Measurements from ENCODE around the gene AGBL1.

The AGBL1 gene

DNA sequence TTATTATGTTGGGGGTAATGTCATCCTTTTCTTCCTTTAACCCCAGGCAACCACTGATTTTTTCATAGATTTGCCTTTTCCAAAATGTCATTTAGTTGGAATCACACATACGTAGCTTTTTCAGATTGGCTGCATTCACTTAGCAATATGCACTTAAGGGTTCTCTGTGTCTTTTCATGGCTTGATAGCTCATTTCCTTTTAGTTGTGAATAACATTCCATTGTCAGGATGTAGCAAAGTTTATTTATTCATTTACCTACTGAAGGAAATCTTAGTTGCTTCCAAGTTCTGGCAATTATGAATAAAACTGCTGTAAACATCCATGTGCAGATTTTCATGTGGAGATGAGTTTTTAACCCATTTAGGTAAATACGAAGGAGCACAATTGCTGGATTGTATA, 125.4 kb downstream of the AGBL1 start:
- DNase-seq (ENCODE audit: low spot score) = no peak
- Mint-ChIP-seq H3K4me1 (ENCODE audit: low read depth) (peaks cover 4% of the 10 kb centered on the region), H3K36me3 (ENCODE audit: low read depth) (no peaks in the 10 kb centered on the region), H3K27ac (no peak overlapping the region), H3K9me3 (no peaks in the 10 kb centered on the region), H3K27me3 (ENCODE audit: low read depth) (peaks cover 7% of the 10 kb centered on the region), H3K4me3 (no peak overlapping the region)

DNA sequence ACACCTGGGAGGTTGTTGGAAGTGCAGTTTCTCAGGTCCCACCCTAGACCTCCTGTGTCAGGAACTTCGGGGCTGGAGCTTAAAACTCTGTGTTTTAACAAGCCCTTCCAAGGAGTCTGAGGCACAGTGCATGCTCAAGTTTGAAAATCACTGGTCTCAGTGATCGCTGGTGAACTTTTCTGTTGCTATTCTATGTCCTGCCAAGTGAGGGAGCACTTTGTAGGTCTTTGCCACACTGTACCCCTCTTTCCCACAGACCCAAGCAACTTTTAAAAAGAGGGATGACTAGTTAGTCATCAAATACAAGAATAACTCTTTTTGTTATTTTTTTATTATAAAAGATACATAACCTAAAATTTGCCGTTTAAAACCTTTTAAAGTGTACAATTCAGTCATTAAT, 133.7 kb downstream of the AGBL1 start:
- H3K4me1 Mint-ChIP-seq (ENCODE audit: low read depth) = no peaks in the 10 kb centered on the region
- no peaks in the 10 kb centered on the region for H3K27me3 Mint-ChIP-seq (ENCODE audit: low read depth)
- no peak overlapping the region for H3K27ac Mint-ChIP-seq
- H3K4me3 Mint-ChIP-seq = no peak overlapping the region
- H3K9me3 Mint-ChIP-seq = peaks cover 5% of the 10 kb centered on the region
- no peak for DNase-seq (ENCODE audit: low spot score)
- no peaks in the 10 kb centered on the region for H3K36me3 Mint-ChIP-seq (ENCODE audit: low read depth)

DNA sequence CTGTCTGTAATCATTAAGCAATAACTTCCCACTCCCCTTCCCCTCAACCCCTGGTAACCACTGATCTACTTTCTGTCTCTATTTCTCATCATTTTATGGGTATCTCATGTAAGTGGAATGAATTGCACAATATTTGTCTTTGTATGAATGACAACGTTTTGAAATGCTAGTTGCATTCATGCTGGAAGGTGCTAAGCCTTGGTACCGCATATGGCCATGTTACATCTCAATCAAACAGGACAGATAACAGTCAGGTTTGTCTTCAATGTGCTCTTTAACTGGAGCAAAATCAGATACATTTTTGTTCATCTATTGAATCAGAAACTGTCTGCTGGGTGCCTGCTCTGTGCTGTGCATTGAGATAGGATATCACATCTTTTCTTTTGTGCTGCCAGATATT, 134.2 kb downstream of the AGBL1 start:
- Mint-ChIP-seq H3K27ac (no peak overlapping the region), H3K4me1 (ENCODE audit: low read depth) (no peaks in the 10 kb centered on the region), H3K27me3 (ENCODE audit: low read depth) (no peaks in the 10 kb centered on the region), H3K9me3 (peaks cover 5% of the 10 kb centered on the region), H3K4me3 (no peak overlapping the region), H3K36me3 (ENCODE audit: low read depth) (no peaks in the 10 kb centered on the region)
- no peak for DNase-seq (ENCODE audit: low spot score)

DNA sequence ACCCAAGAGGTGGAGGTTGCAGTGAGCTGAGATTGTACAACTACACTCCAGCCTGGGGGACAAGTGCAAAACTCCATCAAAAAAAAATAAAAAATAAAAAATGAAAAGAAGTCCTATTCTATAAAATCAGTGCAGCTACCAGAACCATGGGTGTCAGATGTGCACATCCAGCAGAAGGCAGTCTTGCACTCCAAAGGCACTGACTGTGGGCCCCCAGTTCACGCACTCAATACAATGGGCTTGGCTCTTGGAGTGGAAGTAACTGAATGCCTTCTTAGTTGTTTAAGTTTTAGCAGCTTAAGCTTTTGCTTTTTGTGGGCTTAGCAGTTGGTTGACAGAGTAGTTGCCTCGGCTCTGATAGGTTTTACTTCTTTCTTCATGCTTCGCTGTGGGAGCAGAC, 141.4 kb downstream of the AGBL1 start:
- DNase-seq (ENCODE audit: low spot score) = no peak
- no peaks in the 10 kb centered on the region for H3K36me3 Mint-ChIP-seq (ENCODE audit: low read depth)
- H3K27ac Mint-ChIP-seq = no peak overlapping the region

DNA sequence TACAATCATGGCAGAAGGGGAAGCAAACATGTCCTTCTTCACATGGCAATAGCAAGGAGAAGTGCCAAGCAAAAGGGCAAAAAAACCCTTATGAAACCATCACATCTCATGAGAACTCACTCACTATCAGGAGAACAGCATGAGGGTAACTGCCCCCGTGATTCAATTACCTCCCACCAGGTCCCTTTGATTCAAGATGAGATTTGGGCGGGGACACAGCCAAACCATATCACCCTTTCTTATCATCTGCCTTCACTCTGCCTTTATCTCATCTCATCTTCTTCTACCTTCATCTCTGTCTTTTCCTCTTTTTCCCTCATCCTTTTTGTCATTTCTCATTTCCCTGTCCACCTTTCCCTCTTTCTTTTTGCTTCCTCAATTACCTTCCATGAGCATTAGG, 149.6 kb downstream of the AGBL1 start:
- Mint-ChIP-seq H3K4me1 (ENCODE audit: low read depth) (peaks cover 4% of the 10 kb centered on the region), H3K36me3 (ENCODE audit: low read depth) (no peaks in the 10 kb centered on the region), H3K4me3 (no peak overlapping the region), H3K27me3 (ENCODE audit: low read depth) (peaks cover 12% of the 10 kb centered on the region), H3K27ac (no peak overlapping the region), H3K9me3 (no peaks in the 10 kb centered on the region)
- DNase-seq (ENCODE audit: low spot score) = no peak

More for the DNA sequence above, 141.4 kb downstream of the AGBL1 start:
- no peak overlapping the region for H3K4me3 Mint-ChIP-seq
- peaks cover 2% of the 10 kb centered on the region for H3K27me3 Mint-ChIP-seq (ENCODE audit: low read depth)
- H3K4me1 Mint-ChIP-seq (ENCODE audit: low read depth) = no peaks in the 10 kb centered on the region
- H3K9me3 Mint-ChIP-seq = peaks cover 5% of the 10 kb centered on the region

DNA sequence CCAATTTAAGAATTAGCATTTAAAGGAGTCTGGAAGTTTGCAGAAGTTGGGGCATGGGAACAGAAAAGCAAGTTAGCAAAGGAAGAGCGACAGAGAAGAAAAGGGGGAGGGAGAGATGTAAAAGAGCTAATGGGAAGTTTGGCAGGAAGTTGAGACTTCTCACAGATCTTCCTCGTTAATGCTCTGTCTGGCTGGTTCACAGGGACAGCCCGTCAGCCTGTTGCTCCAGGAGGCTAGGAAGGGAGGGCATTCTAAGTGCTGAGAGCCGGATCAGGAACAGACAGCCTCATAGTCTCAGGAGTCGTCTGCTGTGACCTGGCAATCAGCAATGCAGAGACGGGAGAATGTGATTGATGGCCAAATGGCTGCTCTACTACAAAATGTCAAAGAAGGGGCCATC, 150.3 kb downstream of the AGBL1 start:
- no peak overlapping the region for H3K4me3 Mint-ChIP-seq
- H3K27me3 Mint-ChIP-seq (ENCODE audit: low read depth) = peaks cover 12% of the 10 kb centered on the region
- DNase-seq (ENCODE audit: low spot score) = no peak

DNA sequence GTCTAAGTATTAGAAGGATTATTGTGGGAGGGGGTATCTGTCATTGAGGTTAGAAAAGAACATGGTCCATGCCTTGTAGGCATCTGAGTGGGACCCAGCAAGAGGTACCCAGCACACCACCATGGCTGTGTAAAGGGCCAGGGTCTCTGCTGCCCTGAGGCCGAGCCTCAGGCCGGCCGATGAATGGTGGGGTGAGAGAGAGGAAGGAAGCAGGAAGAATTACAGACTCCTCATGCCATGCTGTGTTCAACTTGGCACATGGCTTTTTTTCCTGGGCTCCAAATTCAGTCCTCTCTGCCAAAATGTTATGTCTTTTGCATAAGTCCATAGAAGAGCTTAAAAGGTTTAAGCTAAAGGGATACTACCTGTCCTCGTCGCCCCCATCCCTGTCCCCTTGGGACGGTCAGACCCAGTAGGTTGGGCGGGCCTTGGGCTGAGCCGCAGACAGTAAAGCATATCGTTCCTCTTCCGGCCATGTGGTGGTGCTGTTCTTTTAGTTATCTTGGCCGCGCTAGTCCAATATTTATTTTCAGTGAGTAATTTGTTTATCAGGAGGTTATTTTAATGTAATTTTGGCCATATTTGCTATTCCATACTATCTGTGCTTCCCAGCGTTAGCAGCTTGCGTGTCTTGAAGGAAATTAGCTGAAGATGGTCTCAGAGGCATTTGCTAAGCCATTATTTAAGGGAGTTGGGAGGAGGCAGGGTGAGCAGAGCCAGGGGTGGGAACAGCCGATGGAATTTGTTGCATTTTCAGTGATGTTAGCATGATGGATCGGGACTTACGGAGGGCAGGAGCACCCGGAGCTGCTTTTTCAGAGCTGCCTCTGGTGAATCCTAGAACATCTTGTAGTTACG, 152.4 kb downstream of the AGBL1 start:
- H3K4me3 Mint-ChIP-seq = no peak overlapping the region
- H3K36me3 Mint-ChIP-seq (ENCODE audit: low read depth) = no peaks in the 10 kb centered on the region
- peak; percentile 15 for DNase-seq (ENCODE audit: low spot score)
- H3K4me1 Mint-ChIP-seq (ENCODE audit: low read depth) = peaks cover 4% of the 10 kb centered on the region
- no peaks in the 10 kb centered on the region for H3K9me3 Mint-ChIP-seq
- peaks cover 14% of the 10 kb centered on the region for H3K27me3 Mint-ChIP-seq (ENCODE audit: low read depth)
- H3K27ac Mint-ChIP-seq = no peak overlapping the region

More for the DNA sequence above, 150.3 kb downstream of the AGBL1 start:
- H3K36me3 Mint-ChIP-seq (ENCODE audit: low read depth) = no peaks in the 10 kb centered on the region
- H3K4me1 Mint-ChIP-seq (ENCODE audit: low read depth) = peaks cover 4% of the 10 kb centered on the region
- H3K27ac Mint-ChIP-seq = no peak overlapping the region
- no peaks in the 10 kb centered on the region for H3K9me3 Mint-ChIP-seq

DNA sequence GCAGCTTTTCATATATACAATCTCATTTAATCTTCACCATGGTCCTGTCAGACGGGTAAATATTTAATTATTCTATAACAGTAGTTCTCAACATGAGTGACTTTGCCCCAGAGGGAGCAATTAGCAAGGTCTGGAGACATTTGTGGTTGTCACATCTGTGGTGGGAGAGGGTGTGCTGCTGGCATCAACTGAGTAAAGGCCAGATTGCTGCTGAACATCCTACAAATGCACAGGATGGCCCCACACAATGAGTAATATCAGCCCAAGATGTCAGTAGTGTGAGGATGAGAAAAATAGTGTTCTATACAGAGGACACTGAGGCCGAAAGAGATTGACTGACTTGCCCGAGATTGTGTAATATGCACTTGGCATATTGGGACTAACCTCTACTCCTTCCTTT, 156.0 kb downstream of the AGBL1 start:
- Mint-ChIP-seq H3K36me3 (ENCODE audit: low read depth) (no peaks in the 10 kb centered on the region), H3K27me3 (ENCODE audit: low read depth) (peaks cover 8% of the 10 kb centered on the region), H3K9me3 (no peaks in the 10 kb centered on the region), H3K4me1 (ENCODE audit: low read depth) (peaks cover 4% of the 10 kb centered on the region), H3K4me3 (no peak overlapping the region), H3K27ac (no peak overlapping the region)
- no peak for DNase-seq (ENCODE audit: low spot score)

DNA sequence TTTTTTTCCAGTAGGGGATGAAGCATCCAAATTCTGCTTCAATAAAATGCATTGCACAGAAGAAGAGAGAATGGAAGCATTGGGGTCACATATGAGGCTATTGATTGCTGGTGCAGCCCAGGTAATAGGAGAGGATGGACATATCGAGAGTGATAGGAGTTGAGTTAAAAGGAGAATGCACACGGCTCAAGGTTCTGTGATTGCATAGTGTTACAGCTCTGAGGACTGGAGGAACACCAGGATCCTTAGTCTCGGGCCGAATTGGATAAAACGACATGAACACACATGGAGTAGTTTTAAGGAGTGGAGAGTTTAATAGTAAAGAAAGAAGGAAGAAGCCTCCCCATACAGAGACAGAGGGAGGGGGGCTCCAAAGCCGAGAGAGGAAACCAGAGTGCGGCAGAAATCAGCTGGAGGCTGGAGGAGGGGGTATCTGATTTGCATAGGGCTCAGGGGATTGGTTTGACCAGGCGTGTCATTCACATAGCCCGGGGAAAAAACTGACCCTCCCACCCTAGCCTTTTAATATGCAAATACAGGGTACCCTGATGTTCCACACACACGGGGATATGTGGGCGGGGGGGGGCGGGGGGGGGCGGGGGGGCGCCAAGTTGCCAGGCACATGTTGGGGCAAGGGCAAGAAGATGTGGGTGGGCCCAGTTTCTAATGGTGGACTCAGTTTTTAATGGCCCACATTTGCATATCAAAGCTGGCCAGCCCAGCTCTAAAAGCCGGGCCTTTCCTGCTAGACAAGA, 156.9 kb downstream of the AGBL1 start:
- Mint-ChIP-seq H3K4me1 (ENCODE audit: low read depth) (peaks cover 4% of the 10 kb centered on the region), H3K4me3 (no peak overlapping the region), H3K9me3 (no peaks in the 10 kb centered on the region), H3K27me3 (ENCODE audit: low read depth) (peaks cover 8% of the 10 kb centered on the region), H3K27ac (no peak overlapping the region), H3K36me3 (ENCODE audit: low read depth) (no peaks in the 10 kb centered on the region)
- no peak for DNase-seq (ENCODE audit: low spot score)

DNA sequence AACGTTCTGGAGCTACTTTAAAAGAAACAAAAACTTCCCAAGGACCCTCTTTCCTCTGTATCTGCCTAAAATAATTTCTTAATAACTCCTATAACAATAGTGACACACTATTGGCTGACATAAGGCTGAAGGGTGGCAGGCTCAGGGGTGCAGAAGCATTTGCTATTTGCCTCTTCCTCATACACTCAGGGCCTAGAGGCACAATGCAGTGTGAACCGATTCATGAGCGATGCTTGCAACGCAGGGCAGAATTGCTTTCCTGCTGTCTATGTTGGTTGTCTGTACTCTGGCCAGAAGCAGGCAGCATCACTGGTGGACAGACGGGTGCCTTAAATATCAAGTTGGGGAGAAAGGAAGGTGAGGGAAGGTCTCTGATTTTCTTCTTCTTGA, 157.4 kb downstream of the AGBL1 start:
- no peaks in the 10 kb centered on the region for H3K9me3 Mint-ChIP-seq
- peaks cover 2% of the 10 kb centered on the region for H3K4me1 Mint-ChIP-seq (ENCODE audit: low read depth)
- DNase-seq (ENCODE audit: low spot score) = no peak
- H3K4me3 Mint-ChIP-seq = no peak overlapping the region
- H3K27ac Mint-ChIP-seq = no peak overlapping the region
- peaks cover 6% of the 10 kb centered on the region for H3K27me3 Mint-ChIP-seq (ENCODE audit: low read depth)
- H3K36me3 Mint-ChIP-seq (ENCODE audit: low read depth) = no peaks in the 10 kb centered on the region

DNA sequence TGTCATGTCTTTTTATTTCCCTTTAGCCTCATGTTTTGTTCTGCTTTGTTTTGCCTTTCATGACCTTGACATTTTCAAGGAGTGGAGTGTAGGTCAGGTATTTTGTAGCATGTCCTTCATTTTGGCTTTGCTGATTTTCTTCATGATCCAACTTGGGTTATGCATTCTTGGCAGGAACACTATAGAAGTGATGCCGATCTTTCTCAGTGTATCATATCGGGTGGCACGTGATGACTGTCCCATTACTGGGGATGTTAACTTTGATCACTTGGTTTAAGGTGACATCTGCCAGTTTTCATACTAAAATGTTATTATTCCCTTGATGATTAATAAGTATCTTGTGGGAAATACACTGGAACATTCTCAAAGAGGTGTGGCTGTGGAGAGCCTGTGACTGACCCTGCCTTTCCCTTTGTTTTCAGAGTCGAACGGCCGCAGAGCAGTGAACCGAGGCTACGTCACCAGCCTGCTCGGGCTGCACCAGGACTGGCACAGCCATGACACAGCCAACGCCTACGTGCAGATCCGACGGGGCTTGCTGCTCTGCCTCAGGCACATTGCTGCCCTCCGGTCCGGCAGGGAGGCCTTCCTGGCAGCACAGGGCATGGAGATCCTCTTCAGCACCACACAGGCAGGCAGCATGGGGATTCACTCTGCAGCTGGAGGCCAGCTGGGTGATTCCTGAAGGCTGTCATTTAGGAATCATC, 167.7 kb downstream of the AGBL1 start:
- Mint-ChIP-seq H3K4me3 (no peak overlapping the region), H3K9me3 (no peaks in the 10 kb centered on the region), H3K4me1 (ENCODE audit: low read depth) (no peaks in the 10 kb centered on the region), H3K27me3 (ENCODE audit: low read depth) (no peaks in the 10 kb centered on the region), H3K36me3 (ENCODE audit: low read depth) (no peaks in the 10 kb centered on the region), H3K27ac (no peak overlapping the region)
- no peak for DNase-seq (ENCODE audit: low spot score)

DNA sequence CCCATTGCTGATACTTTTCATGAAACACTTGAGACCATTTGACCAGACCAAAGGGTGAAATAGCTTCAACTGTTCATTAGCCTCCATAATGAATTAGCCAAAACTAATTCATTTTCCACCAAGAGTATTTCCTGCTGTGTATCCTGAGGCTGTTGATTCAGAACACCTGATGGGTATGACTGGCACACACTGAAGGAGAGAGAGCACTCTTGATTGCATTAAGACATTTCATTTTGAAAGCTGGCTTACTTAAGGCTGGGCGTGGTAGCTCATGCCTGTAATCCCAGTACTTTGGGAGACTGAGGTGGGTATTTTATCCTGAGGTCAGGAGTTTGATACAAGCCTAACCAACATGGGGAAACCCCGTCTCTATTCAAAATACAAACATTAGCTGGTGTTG, 175.6 kb downstream of the AGBL1 start:
- Mint-ChIP-seq H3K36me3 (ENCODE audit: low read depth) (no peaks in the 10 kb centered on the region), H3K4me3 (no peak overlapping the region), H3K27ac (no peak overlapping the region), H3K9me3 (no peaks in the 10 kb centered on the region), H3K27me3 (ENCODE audit: low read depth) (no peaks in the 10 kb centered on the region), H3K4me1 (ENCODE audit: low read depth) (no peaks in the 10 kb centered on the region)
- no peak for DNase-seq (ENCODE audit: low spot score)

DNA sequence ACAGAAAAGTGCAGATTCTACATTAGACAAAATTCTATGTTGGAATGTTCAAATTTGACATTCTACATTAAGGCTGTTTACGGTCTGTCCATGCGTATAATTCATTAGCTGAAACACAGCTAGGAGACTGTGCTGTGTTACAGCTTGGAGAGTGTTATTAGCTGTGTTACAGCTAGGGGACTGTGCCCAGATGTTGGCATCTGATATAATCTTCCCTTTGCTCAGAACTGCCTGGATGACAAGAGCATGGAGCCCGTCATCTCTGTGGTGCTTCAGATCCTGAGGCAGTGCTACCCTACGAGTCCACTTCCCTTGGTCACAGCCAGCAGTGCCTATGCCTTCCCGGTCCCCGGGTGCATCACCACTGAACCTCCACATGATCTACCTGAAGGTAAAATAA, 177.0 kb downstream of the AGBL1 start:
- no peaks in the 10 kb centered on the region for H3K36me3 Mint-ChIP-seq (ENCODE audit: low read depth)
- H3K4me1 Mint-ChIP-seq (ENCODE audit: low read depth) = no peaks in the 10 kb centered on the region
- H3K27me3 Mint-ChIP-seq (ENCODE audit: low read depth) = no peaks in the 10 kb centered on the region
- DNase-seq (ENCODE audit: low spot score) = no peak
- H3K27ac Mint-ChIP-seq = no peak overlapping the region
- H3K9me3 Mint-ChIP-seq = no peaks in the 10 kb centered on the region
- H3K4me3 Mint-ChIP-seq = no peak overlapping the region

DNA sequence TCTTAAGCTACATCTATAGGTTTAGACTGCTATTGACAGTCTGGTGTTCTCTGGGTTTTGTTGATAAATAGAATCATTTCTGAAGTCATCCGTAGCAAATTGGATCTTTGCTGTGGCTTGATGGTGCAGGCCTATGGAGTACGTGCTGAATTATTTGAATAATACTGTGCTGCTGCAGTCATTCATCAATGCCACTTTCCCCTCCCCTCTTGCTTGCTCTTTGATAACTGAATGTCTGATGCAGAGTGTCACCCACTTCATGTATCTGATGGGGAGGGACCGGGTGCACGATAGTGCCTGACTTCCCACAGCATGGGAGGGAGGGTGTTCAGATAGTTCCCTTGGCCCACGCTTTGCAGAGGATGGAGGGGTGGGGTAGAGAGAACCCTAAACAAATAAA, 179.9 kb downstream of the AGBL1 start:
- Mint-ChIP-seq H3K4me1 (ENCODE audit: low read depth) (no peaks in the 10 kb centered on the region), H3K4me3 (no peak overlapping the region), H3K36me3 (ENCODE audit: low read depth) (no peaks in the 10 kb centered on the region), H3K9me3 (no peaks in the 10 kb centered on the region), H3K27me3 (ENCODE audit: low read depth) (no peaks in the 10 kb centered on the region), H3K27ac (no peak overlapping the region)
- no peak for DNase-seq (ENCODE audit: low spot score)

Data from T-helper 2 cell treated with Interferon-gamma antibody and Interleukin-4, amounts not matched to agents 5 μg/mL and 100 μg/mL, for 36 hours (primary cell).